ENCODE measurements around the gene AFAP1L2.

AFAP1L2 gene

DNA sequence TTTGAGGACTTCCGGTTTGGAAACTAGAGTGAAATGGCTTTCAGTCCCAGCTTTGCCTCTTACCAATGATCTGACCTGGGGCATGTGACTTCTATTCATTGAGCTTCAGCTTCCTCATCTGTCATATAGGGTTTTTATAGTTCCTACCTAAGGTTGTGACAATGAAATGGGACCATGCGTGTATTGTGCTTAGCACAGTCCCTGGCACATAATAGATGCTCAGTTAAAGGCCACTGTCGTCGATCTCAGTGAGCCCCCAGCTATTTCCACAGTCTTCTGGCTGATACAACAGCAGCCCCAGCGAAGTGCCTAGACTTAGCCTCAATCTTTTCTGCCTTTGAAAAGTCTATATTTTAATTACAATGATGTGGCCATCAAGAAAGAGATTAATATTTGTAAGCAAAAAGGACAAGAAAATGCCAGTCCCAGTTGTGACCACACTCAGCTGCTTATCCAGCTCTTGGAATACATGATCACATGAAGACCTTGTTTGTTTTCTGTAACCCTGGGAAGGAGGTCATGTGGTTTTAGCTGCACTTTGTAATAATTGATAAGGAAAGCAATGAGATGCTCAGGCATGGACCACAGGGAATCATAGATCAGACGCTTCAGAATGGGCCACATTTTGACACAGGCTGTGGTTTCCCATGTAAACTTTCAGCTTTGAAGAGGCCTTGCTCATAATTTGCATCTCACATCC, 120.6 kb downstream of the AFAP1L2 start:
- no peak for DNase-seq

DNA sequence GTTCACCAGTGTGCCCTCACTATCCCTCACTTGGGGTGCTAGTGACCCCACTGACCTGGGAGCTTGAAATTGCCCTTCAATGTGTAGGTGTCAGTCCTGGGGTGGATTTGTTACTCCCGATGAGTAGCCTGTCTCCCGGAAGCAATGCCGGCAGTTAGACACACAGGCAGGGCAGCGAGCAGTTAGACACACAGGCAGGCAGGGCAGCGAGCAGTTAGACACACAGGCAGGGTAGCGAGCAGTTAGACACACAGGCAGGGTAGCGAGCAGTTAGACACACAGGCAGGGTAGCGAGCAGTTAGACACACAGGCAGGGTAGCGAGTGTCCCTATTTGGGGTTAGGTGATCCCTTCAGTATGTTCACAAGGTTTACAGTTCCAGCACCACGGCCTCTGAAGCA, 121.2 kb downstream of the AFAP1L2 start:
- no peak for DNase-seq

DNA sequence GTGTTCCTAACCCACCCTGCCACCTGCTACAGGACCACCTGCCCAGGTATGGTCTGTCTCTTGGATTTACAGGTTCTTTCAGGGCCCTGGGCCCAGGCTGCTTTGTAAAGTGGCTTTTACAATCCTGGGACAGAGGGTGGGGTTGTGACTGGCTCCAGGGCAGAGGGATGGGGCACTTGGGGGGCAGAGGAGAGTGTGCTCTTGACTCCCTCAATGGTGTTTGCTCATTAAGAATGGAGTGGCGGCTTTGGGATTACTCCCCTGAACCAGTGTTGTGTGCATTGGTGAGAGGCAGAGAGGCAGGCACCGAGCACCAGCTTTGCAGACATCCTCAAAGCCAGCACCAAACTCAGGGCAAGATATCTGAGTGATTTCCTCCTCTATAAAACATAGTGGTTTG, 121.8 kb downstream of the AFAP1L2 start:
- DNase-seq: no peak

DNA sequence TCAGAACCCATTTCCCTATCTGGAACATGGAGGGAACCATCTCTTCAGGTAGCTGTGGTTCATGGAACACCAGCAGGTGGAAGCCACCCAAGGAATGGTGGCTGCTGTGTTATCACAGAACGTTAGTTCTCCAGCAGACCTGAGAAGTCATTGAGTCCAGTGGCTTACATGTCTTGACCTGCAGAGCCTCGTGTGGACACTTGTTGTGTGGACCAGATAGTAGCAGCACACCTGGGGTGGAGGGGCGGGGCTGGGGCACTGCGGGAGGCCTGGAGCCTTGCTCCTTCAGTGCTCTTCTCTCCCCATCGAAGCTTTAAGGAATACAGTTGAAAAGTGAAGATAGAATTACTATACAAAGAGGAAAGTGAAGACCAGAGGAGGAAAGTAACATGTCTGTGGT, 122.8 kb downstream of the AFAP1L2 start:
- DNase-seq: no peak

DNA sequence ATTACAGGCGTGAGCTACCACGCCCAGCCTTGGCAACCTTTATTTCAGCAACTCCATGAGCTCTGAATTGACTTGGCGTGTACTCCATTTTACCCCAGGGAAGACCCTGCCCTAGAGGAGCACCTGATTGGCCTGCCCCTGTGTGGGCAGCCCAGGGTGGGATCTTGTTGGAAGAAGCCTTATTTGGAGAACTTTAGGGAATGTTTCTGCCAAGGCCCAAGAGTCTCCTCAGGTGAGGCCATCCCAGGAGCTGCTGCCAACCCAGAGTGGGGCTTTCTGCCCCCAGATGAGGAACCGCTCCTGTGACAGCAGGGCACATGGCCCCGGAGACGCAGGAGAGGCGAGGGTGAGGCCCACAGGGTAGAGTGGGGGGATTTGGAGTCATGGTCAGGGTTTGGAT, 123.3 kb downstream of the AFAP1L2 start:
- DNase-seq: no peak

DNA sequence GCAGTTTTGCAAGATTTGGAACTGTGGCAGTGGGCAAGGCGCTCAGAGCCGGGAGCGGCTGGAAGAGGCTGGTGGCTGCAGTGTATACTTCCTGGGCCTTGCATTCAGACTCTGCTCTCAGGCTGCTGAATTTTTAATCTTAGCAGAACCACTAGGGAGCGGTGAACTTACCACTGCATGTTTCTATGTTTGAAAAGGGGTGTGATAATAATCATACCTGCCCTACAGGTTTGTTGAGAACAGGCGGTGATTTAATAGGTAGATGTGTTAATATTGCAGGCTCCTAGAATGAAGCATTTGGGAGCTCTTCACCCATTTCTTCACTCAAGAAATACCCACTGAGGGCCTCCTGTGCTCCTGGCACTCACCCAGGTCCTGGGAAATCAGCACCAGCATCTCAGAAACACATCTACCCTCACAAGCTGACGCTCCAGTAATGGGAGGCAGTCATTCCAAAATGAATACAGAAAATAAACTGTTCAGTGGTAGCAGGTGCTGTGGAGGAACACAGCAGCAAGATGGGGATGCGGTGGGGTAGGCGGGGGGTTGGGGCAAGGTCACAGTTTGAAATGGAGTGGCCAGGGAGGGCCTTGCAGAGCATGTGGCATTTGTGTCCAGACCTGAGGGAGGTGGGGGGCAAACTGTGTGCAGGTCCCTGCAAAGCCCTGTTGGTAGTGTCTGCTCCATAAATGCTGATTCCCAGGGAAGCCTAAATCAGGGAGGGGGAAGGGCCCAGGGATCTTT, 124.2 kb downstream of the AFAP1L2 start:
- DNase-seq: no peak

DNA sequence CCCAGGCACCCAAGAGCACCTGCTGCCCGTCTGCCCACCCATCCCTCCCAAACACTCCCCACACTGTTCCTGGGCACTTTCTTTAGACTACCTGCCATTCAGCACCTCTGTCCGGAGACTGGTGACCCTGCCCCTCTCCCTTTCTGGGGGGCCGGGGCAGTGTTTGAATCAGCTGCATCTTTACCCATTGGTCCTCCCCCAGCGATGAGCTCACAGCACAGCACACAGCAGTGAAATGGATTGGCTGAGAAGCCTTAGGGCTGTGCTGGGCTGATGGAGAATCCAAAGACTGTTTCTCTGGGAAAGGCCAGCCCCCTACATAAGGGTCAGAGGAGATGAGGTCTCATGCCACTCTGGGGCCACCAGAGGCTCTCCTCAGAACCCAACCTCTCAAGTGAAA, 125.0 kb downstream of the AFAP1L2 start:
- no peak for DNase-seq

DNA sequence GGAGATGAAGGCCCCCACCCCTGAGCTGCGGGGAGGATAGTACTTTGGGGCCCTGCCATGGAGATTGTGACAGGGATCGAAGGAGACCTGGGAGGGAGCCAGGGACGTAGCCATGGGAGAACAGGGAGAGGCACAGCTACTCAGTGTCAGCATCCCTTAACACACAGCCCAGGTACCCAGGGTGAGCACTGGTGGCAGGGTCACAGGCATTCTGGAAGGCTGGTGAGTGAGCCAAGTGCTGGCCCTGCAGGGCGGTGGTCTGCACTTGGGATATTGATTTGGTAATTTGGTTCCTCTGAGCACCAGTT, 125.5 kb downstream of the AFAP1L2 start:
- no peak for DNase-seq

DNA sequence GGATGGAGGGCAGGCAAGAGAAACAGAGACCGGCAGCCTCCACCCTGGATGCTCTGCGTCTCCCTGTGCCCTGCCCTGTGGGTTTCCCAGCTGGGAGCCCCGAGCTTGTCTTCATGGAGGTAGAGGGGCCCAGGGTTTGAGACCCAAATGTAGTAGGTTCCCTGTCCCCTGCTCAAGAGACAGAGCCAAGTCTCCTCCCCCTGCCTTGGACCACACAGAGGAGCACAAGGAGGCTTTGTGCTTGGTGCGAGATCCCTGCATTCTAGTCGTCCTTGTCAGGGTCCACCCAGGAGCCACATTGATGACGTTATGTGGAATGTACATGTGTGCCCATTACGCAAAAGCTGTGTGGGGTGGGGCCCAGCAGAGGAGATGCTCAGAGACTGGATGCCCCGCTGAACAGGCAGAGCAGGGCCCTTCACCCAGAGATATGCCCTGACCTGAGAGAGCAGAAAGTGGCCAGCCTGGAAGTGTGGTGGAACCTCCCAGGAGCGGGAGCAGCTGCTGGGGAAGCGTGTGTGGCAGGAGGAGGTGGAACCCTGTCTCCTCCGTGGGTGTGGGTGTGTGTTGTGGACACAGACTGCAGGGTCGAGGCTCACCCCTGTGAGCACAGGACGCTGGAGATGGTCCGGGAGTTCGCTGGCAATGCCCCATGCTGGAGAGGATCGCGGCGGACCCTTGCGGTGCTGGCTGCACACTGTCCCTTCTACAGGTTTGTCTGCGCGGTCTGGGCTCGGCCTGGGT, 126.0 kb downstream of the AFAP1L2 start:
- no peak for DNase-seq

DNA sequence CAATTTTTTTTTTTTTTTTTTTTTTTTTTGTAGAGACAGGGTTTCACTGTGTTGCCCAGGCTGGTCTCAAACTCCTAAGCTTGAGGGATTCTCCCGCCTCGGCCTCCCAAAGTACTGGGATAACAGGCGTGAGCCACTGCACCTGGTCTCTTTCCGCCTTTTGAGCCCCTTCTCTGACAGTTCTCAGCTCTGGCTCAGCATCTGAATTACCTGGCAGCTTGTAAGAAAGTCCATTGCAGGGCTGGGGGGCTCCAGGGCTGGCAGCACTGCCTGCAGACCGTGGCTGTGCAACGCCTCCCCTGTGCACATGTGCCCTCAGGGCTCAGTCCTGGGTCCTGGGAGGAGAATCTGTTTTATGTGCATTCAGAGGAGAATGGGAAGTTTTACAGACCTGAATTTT, 127.6 kb downstream of the AFAP1L2 start:
- DNase-seq: no peak

DNA sequence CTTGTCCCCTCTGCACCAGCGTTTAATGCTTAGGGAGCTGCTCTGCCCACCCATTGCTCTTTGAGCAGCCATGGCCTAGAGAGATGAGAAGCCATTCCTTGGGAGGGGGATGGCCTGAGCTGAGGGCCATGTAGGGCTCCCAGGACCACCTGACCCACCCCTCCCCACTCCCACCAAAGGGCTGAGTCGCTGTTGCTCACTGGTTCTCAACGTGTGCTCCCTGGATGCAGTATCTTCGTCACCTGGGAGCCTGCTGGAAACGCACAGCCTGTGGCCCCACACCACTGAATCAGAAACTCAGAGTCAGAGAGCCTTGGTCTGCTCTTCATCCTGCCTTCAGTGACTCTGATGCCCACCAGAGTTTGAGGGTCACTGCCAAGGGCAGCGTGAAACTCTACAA, 128.2 kb downstream of the AFAP1L2 start:
- DNase-seq: no peak

DNA sequence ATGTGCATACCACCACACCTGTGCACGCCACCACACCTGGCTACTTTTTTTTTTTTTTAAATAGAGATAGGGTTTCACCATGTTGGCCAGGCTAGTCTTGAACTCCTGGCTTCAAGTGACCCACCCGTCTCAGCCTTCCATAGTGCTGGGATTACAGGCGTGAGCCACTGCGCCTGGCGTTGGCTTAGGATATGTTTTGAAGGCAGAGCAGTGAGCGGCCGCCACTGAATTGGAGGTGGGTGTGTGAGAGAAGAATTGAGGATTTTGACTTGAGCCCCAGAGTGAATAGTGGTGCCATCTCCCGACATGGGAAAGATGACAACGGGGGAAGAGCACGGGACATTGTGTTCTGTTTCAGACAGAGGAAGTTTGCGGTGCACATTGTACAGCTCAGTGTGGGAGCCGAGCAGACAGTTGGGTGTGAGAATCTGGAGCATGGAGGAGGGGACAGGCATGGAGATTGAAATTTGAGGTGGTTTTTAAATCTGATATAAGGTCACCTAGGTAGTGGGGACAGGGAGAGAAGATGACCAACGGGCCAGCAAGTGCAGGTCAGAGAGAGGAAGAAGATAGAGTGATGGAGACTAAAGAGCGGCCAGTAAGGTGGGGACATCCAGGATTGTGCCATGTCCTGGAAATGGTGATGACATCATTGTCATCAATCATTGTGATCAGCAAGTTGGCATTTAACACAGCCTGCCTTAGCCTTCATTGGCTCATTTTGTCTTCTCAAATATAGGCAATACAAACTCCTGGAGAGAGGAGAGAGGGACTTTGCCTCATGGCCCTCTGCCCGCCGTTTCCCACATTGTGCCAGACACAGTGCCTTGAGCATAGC, 129.5 kb downstream of the AFAP1L2 start:
- DNase-seq: no peak

DNA sequence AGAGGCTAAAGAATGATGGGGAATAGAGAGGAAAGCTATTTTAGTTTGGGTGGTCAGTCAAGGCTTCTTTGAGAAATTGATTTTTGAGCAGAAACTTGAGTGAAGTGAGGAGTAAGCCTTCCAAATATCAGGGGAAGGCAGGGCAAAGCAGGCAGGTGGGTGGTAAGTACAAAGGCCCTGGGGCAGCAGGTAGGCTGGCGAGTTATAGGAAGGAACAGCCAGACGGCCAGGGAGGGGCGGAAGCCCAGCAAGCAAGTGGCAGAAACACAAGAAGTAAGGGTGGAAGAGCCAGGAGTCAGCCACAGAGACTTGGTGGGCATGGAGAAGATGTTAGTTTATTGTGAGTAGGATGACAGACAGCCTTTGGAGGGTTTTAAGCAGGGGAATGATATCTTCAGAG, 130.4 kb downstream of the AFAP1L2 start:
- DNase-seq: no peak

DNA sequence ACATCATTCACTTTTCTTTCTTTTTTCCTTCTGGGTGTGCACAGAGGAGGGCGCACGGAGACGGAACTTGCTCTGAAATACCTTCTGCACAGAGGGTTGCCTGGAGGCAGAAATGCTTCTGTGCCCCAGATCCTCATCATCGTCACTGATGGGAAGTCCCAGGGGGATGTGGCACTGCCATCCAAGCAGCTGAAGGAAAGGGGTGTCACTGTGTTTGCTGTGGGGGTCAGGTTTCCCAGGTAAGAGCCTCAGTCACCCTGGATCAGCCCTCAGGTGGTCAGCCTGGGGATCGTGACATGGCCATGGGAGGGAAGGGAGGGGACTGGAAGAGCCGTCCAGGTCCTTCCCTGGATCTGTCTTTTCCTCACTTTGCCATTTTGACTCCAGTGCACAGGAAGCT, 131.6 kb downstream of the AFAP1L2 start:
- DNase-seq: no peak

DNA sequence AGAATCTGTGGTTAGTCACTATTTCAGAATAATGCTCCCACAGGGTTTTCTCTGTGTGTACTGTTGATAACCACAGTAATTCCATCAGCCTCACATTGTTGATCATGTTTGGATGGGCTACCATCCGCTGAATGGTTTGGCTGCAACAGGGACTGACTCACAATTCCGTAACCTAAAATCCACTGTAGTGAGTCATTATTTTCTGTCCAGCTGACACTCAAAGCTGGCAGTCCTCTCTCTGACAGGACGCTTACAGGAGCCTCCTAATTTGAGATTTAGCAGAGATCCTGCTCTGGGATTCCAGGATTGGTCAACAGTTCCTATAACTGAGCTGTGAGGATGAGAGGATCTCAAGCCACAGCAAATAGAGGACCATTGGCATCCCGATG, 132.5 kb downstream of the AFAP1L2 start:
- DNase-seq: no peak

DNA sequence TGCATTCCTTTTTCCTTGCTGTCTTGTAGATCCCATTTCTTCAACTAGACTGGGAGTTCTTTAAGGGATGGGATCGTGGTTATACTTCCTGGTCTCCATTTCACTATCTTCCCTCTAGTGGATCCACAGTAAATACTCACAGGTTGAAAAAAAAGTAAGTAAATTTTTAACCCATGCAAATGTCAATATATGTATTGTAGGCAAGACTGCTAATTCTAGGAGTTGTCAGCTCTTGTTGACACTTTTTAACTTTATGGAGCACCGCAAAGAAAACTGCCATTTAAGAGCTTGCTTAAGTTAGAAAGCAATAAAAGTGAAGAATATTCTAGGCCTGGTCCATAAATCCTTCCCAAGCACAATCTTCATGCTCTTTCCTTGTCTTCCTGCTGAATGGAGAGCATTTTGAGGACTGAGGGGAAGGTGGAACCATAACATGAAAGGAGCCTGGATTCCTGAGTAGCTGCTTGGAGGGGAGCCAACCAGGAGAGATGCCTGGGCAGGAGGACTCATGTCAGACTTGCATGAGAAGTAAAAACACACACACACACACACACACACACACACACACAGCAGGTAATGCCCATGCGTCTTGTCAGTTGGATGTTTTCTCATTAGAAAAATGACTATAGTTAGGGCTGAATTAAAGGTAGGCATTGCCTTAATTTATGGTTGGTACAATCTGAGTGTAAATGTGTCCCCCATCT, 133.1 kb downstream of the AFAP1L2 start:
- DNase-seq: no peak

DNA sequence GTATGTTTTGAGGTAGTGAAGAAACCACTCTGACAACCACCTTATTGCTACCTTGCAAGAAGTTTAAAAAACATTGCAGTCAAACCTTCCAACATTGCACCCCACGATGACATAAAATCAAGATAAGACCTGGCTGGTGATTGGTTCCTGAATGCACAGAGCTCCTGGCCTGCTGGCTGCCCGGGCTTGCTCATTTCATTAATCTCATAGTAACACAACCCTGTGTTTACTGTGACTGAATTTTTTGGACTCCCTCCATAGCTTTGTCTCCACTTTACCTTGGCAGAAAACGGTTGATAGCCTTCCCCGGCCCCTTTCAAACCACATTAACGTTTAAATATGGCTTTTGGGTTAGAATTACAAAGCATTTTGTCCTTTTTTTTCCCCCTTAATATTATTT, 137.8 kb downstream of the AFAP1L2 start:
- no peak for DNase-seq

DNA sequence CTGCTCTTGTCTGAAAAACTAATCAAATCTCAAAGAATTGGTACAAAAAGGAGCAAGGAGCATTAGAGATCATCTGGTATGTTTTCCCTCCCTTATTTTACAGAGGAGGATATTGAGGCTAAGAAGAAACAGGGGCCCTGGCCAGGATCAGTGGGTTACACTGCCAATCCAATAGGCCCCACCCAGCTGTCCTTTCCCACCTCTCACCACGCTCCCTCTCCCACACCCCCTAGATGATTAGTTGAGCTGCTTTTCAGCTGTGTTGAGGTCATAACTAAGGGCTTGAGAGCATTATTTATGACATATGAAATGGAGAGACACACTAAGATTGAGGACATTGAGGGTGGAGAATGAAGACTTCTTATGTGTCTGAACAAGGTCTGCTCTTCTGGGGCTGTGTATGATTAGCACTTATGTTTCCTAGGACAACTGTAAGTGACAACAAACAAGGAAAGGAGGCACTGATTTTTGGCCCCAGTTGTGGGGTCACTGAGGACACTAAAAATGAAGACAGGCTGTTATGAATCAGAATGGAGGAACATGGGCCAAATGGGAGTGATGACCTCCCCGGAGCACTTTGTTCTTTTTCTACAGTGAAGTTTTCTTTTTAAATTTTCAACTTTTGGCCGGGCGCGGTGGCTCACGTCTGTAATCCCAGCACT, 138.8 kb downstream of the AFAP1L2 start:
- DNase-seq: no peak

DNA sequence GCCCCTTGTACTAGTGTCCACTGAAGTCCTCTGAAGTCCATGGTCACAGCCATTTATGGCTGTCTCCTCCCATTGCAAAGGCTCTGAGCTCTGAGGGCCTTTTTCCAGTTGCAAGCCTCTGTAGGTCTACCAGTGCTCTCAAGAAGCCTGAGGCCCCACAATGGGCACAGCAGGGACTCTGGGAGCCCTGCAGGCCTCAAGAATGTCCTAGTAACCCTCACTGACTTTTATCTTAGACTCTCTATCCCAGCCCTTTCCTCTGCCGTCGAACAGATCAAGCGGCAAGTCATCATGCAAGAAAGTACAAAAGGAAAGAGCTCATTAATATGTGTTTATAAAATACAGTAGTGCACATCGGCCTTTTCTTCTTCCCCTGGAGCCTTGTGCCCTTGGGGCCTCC, 141.8 kb downstream of the AFAP1L2 start:
- DNase-seq: no peak

DNA sequence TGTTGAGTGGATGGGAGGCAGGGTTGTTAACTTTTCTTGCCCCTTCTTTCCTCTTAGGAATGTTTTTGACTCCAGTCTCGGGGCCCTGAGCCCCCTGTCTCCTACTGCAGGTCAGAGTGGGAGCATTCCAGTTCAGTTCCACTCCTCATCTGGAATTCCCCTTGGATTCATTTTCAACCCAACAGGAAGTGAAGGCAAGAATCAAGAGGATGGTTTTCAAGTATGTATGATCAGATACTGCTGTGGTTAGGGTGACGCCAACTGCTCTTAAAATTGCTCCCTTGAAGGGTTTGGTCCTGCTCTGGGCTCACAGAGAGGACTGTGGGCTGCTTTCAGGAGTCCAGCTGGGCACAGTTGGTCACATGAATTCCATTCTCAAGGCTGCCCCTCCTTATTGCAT, 143.2 kb downstream of the AFAP1L2 start:
- no peak for DNase-seq

DNA sequence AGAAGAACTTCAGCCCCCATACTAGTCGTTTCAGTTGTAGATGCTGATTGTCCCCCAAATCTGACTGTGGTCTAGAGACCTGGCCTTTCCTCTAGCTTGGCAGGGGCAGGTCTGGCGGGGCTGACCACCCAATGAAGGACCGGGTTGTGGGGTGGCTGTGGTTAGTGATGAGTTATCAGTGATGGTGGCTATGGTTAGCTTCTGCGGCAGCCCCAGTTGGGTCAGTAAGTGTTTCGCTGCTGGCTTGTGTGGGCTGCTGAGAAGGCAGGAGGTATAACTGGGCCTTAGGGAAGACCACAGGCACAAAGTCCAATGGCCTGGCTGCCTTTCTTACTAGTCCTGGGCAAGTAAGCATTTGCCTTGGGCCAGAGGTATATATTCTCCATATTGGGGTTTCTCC, 143.9 kb downstream of the AFAP1L2 start:
- no peak for DNase-seq

DNA sequence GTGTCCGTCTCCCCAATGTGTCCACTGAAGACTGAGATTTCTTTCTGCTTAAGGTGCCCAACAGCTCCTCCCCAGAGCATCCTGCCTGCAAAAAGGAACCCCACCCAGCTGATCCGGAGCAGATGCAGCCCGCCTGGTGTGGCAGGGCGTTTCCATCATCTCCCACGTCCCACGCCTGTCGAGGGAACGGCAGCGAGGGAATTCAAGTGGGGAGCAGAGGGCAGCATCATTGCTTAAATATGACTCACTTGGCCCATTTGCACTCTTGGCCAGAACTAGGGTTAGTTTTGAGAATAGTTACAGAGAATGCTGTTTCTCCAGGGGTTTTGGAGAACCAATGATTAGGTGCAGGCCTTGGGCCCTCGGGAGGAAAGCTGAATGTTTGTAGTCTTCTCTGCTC, 144.5 kb downstream of the AFAP1L2 start:
- DNase-seq: no peak
